DND-41 (cell line): ENCODE results near the gene TMEM138.

Experiments used
- ATAC-seq: fragments of 200-7000 bp; cut with Tn5 transposase; 3 replicates; pipeline ENCODE4 v1.9.1; 2021; ENCODE audit warnings: low read depth; ENCODE audit not compliant: insufficient read depth
- DNase-seq: peaks from one replicate; pipeline ENCODE4 v3.0.0-alpha.2; 2020
- H2AFZ ChIP-seq: 2 replicates; pipeline ENCODE4 v1.6.0; 2012; ENCODE audit warnings: low read depth, low read length
- H3K27ac ChIP-seq: 2 replicates; pipeline ENCODE4 v1.5.1; 2012; ENCODE audit warnings: low read length, inconsistent platforms
- H3K27me3 ChIP-seq: fragments of 200-600 bp; sonication (generic); 2 replicates; pipeline ENCODE4 v1.6.0; 2012; ENCODE audit warnings: low read length, mild to moderate bottlenecking, inconsistent platforms; ENCODE audit not compliant: insufficient read depth, poor library complexity
- H3K36me3 ChIP-seq: 2 replicates; pipeline ENCODE4 v1.5.1; 2012; ENCODE audit warnings: low read length, inconsistent platforms; ENCODE audit not compliant: insufficient read depth
- H3K4me1 ChIP-seq: 2 replicates; pipeline ENCODE4 v1.5.1; 2012; ENCODE audit warnings: mild to moderate bottlenecking, low read length; ENCODE audit not compliant: insufficient read depth
- H3K4me2 ChIP-seq: 2 replicates; pipeline ENCODE4 v1.6.0; 2012; ENCODE audit warnings: mild to moderate bottlenecking, moderate library complexity, low read length, inconsistent platforms; ENCODE audit not compliant: insufficient read depth
- H3K4me3 ChIP-seq, 2 experiments: fragments of 200-600 bp in 1 of 2; shearing (Covaris generic) in 1 of 2; 2 replicates each; pipeline ENCODE4 v1.5.1; 2012 to 2016; ENCODE audit warnings: inconsistent platforms in 2 of 2, low read length in 2 of 2, mild to moderate bottlenecking in 2 of 2, low read depth in 1 of 2, moderate library complexity in 1 of 2
- H3K79me2 ChIP-seq: 2 replicates; pipeline ENCODE4 v1.6.0; 2012; ENCODE audit warnings: low read length, inconsistent platforms; ENCODE audit not compliant: insufficient read depth
- H3K9ac ChIP-seq: 2 replicates; pipeline ENCODE4 v1.6.0; 2012; ENCODE audit warnings: low read depth, mild to moderate bottlenecking, inconsistent platforms, low read length, moderate library complexity
- H3K9me3 ChIP-seq: 2 replicates; pipeline ENCODE4 v1.5.1; 2012; ENCODE audit warnings: low read length, moderate library complexity, mild to moderate bottlenecking, inconsistent platforms; ENCODE audit not compliant: insufficient read depth, severe bottlenecking
- H4K20me1 ChIP-seq: 2 replicates; pipeline ENCODE4 v1.6.0; 2012; ENCODE audit warnings: low read length; ENCODE audit not compliant: insufficient read depth
- EZH2 ChIP-seq: IDR thresholded peaks from 3 replicates; pipeline ENCODE4 v1.6.1; 2012; ENCODE audit warnings: borderline replicate concordance, low read depth, mild to moderate bottlenecking, moderate library complexity, low read length, inconsistent platforms; ENCODE audit not compliant: severe bottlenecking
- TF ChIP-seq, protein P1 (sequence below): IDR thresholded peaks from 2 replicates; pipeline ENCODE4 v1.5.1; 2012; ENCODE audit warnings: borderline replicate concordance, low read length, moderate library complexity, mild to moderate bottlenecking; ENCODE audit not compliant: poor library complexity, severe bottlenecking; ENCODE audit errors: extremely low read depth

Gene TMEM138

DNA sequence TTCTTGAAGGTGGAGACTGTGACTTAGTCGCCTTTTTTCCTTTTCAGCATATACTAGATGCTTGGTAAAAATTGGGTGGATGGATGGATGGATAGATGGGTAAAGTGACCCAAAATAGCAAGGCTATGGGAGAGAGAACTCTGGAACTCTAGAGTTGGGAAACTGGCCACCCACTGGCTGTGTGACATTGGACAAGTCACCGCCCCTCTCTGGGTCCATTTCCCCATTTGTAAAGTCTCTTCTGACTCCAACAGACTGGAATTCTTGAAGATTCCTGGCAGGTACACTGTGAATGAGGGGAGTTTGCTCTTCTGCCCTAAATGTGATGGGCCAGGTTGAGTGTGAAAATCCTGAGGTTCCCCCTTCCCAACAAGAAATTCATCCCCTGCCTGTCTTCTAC, 21.2 kb upstream of the TMEM138 start:
- no peak overlapping the region for H3K4me2 ChIP-seq
- DNase-seq (no peak), ATAC-seq (no peak)
- H3K36me3 ChIP-seq: peaks cover 9% of the 10 kb centered on the region; the same call in 1 of the 2 replicates
- H3K4me3 ChIP-seq: no peak overlapping the region
- no peaks in the 10 kb centered on the region for H4K20me1 ChIP-seq
- H3K9me3 ChIP-seq: no peaks in the 10 kb centered on the region
- TF ChIP-seq, protein P1, sequence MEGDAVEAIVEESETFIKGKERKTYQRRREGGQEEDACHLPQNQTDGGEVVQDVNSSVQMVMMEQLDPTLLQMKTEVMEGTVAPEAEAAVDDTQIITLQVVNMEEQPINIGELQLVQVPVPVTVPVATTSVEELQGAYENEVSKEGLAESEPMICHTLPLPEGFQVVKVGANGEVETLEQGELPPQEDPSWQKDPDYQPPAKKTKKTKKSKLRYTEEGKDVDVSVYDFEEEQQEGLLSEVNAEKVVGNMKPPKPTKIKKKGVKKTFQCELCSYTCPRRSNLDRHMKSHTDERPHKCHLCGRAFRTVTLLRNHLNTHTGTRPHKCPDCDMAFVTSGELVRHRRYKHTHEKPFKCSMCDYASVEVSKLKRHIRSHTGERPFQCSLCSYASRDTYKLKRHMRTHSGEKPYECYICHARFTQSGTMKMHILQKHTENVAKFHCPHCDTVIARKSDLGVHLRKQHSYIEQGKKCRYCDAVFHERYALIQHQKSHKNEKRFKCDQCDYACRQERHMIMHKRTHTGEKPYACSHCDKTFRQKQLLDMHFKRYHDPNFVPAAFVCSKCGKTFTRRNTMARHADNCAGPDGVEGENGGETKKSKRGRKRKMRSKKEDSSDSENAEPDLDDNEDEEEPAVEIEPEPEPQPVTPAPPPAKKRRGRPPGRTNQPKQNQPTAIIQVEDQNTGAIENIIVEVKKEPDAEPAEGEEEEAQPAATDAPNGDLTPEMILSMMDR: no peak
- H3K27me3 ChIP-seq: no peaks in the 10 kb centered on the region
- no peaks in the 10 kb centered on the region for H3K79me2 ChIP-seq
- H2AFZ ChIP-seq: no peak overlapping the region
- no peak overlapping the region for H3K9ac ChIP-seq
- peaks cover 9% of the 10 kb centered on the region for H3K4me1 ChIP-seq
- H3K27ac ChIP-seq: no peak overlapping the region

DNA sequence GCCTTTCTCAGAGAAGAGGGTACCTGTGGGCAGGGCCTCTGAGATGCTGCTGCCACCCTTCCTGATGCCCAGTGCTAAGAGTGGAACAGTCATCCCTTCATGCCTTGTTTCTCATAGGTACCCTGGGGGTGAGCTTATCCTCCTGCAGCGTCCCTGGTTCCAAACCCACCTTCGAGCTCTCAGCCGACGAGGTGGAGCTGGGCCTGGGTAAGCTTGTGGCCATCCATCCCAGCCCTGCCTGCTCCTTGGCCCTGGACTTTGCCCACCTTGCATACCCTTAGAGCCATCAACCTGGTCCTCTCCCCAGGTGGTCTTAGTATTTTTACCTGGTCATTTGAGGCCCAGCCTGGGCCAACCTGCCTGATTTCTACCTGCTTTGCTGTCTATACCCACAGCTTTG, 20.5 kb upstream of the TMEM138 start:
- H3K9me3 ChIP-seq: no peaks in the 10 kb centered on the region
- ATAC-seq (no peak), DNase-seq (no peak)
- peaks cover 13% of the 10 kb centered on the region; the same call in 1 of the 2 replicates for H3K36me3 ChIP-seq
- H3K4me3 ChIP-seq: no peak overlapping the region
- no peak overlapping the region for H3K27ac ChIP-seq
- H2AFZ ChIP-seq: no peak overlapping the region
- no peak overlapping the region for H3K9ac ChIP-seq
- H3K79me2 ChIP-seq: no peaks in the 10 kb centered on the region
- TF ChIP-seq, protein P1: no peak
- TF ChIP-seq EZH2: no peak
- H3K27me3 ChIP-seq: no peaks in the 10 kb centered on the region
- peaks cover 1% of the 10 kb centered on the region for H3K4me1 ChIP-seq
- no peak overlapping the region for H3K4me2 ChIP-seq
- no peaks in the 10 kb centered on the region for H4K20me1 ChIP-seq

DNA sequence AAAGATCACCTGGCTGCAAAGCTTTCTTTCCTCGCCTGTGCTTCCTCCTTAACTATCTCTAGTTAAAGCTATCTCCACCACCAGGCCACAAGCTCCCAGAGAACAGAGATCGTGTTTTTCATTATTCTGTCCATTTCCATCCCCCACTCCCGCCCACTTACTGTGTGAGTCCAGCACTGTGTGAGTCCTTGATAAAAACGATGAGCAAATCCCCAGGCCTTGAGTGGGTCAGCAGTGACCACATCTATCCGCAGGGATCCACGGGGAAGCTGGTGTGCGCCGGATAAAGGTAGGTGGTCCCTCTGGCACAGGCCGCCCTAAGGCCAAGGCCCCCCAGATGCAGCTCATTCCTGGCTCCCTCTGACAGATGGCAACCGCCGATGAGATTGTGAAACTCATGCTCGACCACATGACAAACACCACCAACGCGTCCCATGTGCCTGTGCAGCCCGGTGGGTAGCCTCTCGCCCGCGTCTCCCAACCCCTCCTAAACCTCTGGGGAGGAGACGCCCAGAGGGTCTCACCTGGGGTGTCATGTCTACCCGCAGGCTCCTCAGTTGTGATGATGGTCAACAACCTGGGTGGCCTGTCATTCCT, 19.9 kb upstream of the TMEM138 start:
- Histone ChIP-seq H3K4me2 (no peak overlapping the region), H3K36me3 (peaks cover 13% of the 10 kb centered on the region; the same call in 1 of the 2 replicates), H3K4me1 (no peaks in the 10 kb centered on the region), H3K79me2 (no peaks in the 10 kb centered on the region), H3K9me3 (no peaks in the 10 kb centered on the region), H3K9ac (no peak overlapping the region), H3K27me3 (no peaks in the 10 kb centered on the region), H4K20me1 (no peaks in the 10 kb centered on the region), H3K27ac (no peak overlapping the region), H3K4me3 (no peak overlapping the region), H2AFZ (no peak overlapping the region)
- ATAC-seq (no peak), DNase-seq (no peak)
- no peak for TF ChIP-seq EZH2
- TF ChIP-seq, protein P1: no peak
